Ishikawa (cell line): Measurements from ENCODE around the gene CSNK1A1L.

Source experiments
- CEBPB ChIP-seq: IDR thresholded peaks from 2 replicates; pipeline ENCODE4 v1.6.1; 2012
- CREB1 ChIP-seq: IDR thresholded peaks from 2 replicates; pipeline ENCODE4 v1.6.1; 2012; ENCODE audit warnings: low read depth
- EP300 ChIP-seq: IDR thresholded peaks from 2 replicates; pipeline ENCODE4 v1.6.1; 2012; ENCODE audit warnings: borderline replicate concordance
- TEAD4 ChIP-seq: IDR thresholded peaks from 2 replicates; pipeline ENCODE4 v1.6.1; 2012
- YY1 ChIP-seq: IDR thresholded peaks from 2 replicates; pipeline ENCODE4 v1.6.1; 2012; ENCODE audit warnings: low read depth
- ZBTB7A ChIP-seq: IDR thresholded peaks from 2 replicates; pipeline ENCODE4 v1.6.1; 2012; ENCODE audit warnings: low read depth
- TF ChIP-seq, protein P1 (sequence below): IDR thresholded peaks from 2 replicates; pipeline ENCODE4 v1.6.1; 2012; ENCODE audit warnings: low read depth, mild to moderate bottlenecking
- TF ChIP-seq, protein P2 (sequence below): IDR thresholded peaks from 2 replicates; pipeline ENCODE4 v1.6.1; 2012

DNA sequence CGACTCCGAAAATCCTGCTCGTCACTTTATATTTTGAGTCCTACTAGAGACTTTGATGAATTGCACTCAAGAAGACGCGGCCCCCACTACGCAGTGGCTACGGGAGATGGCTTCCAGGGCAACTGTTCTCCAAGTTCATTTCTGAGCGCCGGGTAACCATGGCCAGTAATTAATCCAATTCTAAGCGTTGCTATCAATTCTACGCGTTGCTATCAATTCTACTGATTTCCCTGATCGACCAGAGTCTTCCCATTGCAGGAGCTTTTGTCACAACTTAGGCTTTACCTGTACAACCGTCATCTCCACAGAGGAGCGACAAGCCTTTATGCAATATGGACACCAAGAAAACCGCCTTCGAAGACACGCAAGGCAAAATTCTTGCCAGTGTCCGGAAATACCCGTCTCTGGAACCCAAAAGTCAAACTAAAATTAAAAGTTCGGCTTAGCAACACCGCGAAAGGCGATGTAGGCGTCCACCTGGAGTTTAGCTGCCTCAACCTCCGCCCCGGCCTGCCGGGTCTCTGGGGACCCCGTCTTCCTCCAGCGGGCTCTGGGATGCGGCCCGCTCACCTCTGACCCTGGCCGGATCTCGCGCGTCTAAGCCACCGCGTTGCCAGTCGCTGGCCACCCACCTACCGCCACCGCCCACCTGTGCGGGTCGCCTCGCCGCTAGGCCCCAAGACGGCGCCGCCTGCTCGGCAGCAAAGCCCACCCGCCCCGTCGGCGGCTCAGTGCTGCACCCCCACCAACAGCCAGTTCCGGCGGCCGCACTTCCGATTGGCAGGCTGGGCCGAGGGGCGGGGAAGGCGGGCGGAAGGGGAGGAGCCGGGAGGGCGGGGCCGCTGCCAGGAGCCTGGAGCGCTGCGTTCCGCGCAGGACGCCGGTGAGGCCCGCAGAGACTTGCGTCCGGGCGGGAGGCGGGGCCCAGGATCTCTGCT, 46.3 kb downstream of the CSNK1A1L start, which contains the start of gene SUPT20H:
- TF ChIP-seq, protein P1, sequence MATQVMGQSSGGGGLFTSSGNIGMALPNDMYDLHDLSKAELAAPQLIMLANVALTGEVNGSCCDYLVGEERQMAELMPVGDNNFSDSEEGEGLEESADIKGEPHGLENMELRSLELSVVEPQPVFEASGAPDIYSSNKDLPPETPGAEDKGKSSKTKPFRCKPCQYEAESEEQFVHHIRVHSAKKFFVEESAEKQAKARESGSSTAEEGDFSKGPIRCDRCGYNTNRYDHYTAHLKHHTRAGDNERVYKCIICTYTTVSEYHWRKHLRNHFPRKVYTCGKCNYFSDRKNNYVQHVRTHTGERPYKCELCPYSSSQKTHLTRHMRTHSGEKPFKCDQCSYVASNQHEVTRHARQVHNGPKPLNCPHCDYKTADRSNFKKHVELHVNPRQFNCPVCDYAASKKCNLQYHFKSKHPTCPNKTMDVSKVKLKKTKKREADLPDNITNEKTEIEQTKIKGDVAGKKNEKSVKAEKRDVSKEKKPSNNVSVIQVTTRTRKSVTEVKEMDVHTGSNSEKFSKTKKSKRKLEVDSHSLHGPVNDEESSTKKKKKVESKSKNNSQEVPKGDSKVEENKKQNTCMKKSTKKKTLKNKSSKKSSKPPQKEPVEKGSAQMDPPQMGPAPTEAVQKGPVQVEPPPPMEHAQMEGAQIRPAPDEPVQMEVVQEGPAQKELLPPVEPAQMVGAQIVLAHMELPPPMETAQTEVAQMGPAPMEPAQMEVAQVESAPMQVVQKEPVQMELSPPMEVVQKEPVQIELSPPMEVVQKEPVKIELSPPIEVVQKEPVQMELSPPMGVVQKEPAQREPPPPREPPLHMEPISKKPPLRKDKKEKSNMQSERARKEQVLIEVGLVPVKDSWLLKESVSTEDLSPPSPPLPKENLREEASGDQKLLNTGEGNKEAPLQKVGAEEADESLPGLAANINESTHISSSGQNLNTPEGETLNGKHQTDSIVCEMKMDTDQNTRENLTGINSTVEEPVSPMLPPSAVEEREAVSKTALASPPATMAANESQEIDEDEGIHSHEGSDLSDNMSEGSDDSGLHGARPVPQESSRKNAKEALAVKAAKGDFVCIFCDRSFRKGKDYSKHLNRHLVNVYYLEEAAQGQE: no peak
- TF ChIP-seq EP300 (peak; percentile 42; the same call in 1 of the 2 replicates), TEAD4 (0 out of 2 replicates have a peak, but pooled peaks have one; percentile 29), ZBTB7A (peak; percentile 91), CEBPB (no peak), YY1 (no peak), CREB1 (no peak)
- TF ChIP-seq, protein P2, sequence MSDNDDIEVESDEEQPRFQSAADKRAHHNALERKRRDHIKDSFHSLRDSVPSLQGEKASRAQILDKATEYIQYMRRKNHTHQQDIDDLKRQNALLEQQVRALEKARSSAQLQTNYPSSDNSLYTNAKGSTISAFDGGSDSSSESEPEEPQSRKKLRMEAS: peak; percentile 70
